NB4 (cell line): ENCODE results near the gene SLBP.

Experiments used
- CTCF ChIP-seq: IDR thresholded peaks from one replicate; pipeline ENCODE4 v1.5.1; 2012; ENCODE audit warnings: low read depth, low read length
- TF ChIP-seq, protein P1 (sequence below): IDR thresholded peaks from 2 replicates; pipeline ENCODE4 v1.6.1; 2011; ENCODE audit warnings: low read depth, low read length

DNA sequence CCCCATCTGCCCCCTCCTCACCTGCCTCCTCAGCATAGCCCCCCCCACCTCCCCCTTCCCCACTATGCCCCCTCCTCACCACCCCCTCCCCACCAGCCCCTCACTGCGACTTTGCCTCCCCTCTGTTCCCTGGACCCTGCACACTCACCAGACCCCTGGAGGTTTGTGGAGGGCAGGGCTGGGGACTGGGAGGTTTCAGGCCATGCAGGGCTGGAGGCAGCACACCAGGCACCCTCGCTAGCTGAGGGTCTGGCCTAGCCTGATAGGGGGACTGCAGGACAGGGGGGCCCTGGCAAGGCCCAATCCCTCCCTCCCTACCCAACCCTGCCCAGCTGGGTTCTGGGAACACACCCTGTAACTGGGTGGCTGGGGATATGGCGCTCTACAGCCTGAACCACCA, 37.3 kb upstream of the SLBP start:
- TF ChIP-seq CTCF = no peak
- TF ChIP-seq, protein P1, sequence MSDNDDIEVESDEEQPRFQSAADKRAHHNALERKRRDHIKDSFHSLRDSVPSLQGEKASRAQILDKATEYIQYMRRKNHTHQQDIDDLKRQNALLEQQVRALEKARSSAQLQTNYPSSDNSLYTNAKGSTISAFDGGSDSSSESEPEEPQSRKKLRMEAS = no peak
